GM12892 (cell line): ENCODE data around the gene LPCAT3.

Experiments
- POLR2A ChIP-seq: IDR thresholded peaks from 2 replicates; pipeline ENCODE4 v1.6.1; 2011; ENCODE audit warnings: low read depth, low read length, control low read depth
- POLR2AphosphoS5 ChIP-seq: IDR thresholded peaks from 2 replicates; pipeline ENCODE4 v1.6.1; 2011; ENCODE audit warnings: low read depth, low read length, control low read depth
- TAF1 ChIP-seq: IDR thresholded peaks from 2 replicates; pipeline ENCODE4 v1.6.1; 2011; ENCODE audit warnings: low read depth, mild to moderate bottlenecking, control low read depth, low read length, borderline replicate concordance

GRCh38 chr12:7004840-7005239 is 13.4 kb downstream of the LPCAT3 start:
- no peak for TF ChIP-seq POLR2A
- no peak for TF ChIP-seq TAF1
- no peak for TF ChIP-seq POLR2AphosphoS5
